Measurements from ENCODE around the gene DNASE2. TPM values are rescaled to one million over a fixed set of nuclear protein-coding genes. Genes with fewer than 3 reads are reported as not detected.

Gene DNASE2
- total and polyA plus RNA-seq, 2 donors (not counting 1 experiment from before 2014, with no cell fraction given) = 25.1 to 26.6 TPM

DNA sequence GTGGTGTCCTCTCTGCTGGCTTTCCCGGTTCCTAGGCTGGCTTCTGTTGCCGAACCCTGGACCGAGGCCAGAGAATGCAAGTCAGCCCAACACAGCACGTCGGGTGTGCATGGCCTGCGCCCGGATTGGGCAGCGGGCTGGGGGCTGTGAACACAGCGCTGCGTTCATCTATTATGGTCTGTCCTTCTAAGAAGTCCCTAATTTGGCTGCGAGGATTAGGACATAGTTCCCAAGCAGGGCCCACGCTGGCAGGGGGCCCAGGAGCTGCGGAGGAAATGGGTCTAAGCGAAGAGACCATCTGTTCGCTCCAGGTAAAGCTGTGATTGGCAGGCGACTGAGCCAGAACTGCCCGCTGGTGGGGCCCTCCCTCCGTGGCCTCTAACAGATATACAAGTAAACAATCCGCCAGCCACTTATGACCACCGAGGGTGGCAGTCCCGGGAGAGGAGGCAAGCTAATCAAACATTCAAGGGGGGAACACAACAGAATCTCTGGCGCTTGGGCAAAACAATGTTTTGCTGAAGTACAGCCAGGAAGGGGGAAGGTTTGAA lies 31.8 kb upstream of the DNASE2 start:
- Histone ChIP-seq H3K9ac (ENCODE audit: insufficient read depth, low read length) (no peak overlapping the region), H3K27ac (ENCODE audit: insufficient read depth, low read length) (no peak overlapping the region), H3K27me3 (ENCODE audit: control insufficient read depth, insufficient read depth, low read length) (no peaks in the 10 kb centered on the region), H3K36me3 (ENCODE audit: control insufficient read depth, insufficient read depth, low read length) (no peaks in the 10 kb centered on the region), H3K79me2 (ENCODE audit: control insufficient read depth, insufficient read depth, low read length) (no peaks in the 10 kb centered on the region), H4K20me1 (ENCODE audit: control insufficient read depth, extremely low read depth, insufficient read depth, low read length) (no peaks in the 10 kb centered on the region), H3K9me3 (ENCODE audit: control insufficient read depth, insufficient read depth, low read depth, low read length) (no peaks in the 10 kb centered on the region), H3K4me3 (replicated peaks in 1 of 4; ENCODE audit: control extremely low read depth in 1 of 4, insufficient read depth in 1 of 4, low read depth in 3 of 4, low read length in 4 of 4) (no peak overlapping the region), H2AFZ (ENCODE audit: low read length) (peak overlapping the region; percentile 33), H3K4me1 (ENCODE audit: control insufficient read depth, extremely low read depth, insufficient read depth, low read length) (peaks cover 5% of the 10 kb centered on the region), H3K4me2 (ENCODE audit: extremely low read depth, insufficient read depth, low read length) (peak overlapping the region; percentile 27)
- TF ChIP-seq, protein P1, sequence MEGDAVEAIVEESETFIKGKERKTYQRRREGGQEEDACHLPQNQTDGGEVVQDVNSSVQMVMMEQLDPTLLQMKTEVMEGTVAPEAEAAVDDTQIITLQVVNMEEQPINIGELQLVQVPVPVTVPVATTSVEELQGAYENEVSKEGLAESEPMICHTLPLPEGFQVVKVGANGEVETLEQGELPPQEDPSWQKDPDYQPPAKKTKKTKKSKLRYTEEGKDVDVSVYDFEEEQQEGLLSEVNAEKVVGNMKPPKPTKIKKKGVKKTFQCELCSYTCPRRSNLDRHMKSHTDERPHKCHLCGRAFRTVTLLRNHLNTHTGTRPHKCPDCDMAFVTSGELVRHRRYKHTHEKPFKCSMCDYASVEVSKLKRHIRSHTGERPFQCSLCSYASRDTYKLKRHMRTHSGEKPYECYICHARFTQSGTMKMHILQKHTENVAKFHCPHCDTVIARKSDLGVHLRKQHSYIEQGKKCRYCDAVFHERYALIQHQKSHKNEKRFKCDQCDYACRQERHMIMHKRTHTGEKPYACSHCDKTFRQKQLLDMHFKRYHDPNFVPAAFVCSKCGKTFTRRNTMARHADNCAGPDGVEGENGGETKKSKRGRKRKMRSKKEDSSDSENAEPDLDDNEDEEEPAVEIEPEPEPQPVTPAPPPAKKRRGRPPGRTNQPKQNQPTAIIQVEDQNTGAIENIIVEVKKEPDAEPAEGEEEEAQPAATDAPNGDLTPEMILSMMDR (conservative IDR thresholded peaks at IDR 0.05 in 1 of 2, IDR thresholded peaks at IDR 0.05 in 1 of 2; ENCODE audit: low read depth in 1 of 2, low read length in 2 of 2) = no peak
- no peak for TF ChIP-seq EZH2 (IDR thresholded peaks at IDR 0.05; ENCODE audit: low read length, missing control alignments)
- peak; percentile 59 to 80 for DNase-seq (ENCODE audit: low read depth in 2 of 2)

DNA sequence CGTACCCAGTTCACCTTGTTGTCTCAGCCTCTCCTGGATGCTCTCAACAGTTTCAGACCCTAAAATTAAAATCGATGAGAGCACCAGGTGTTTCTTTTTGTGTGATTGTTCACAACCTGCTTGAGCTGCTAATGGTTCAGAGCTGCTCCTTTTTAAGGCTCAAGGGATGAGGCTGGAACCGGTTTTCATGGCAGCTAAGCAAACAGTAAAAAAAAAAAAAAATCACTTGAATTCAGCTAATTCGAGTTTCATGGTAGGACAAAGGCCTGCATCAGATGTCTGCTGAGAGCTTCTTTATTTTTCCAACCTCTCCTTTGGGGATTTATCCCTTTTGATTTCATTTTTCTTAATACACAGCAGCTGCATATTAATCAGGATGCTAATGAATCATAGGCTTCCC lies 31.3 kb upstream of the DNASE2 start:
- H4K20me1 ChIP-seq (ENCODE audit: control insufficient read depth, extremely low read depth, insufficient read depth, low read length) = no peaks in the 10 kb centered on the region
- peaks cover 5% of the 10 kb centered on the region for H3K4me1 ChIP-seq (ENCODE audit: control insufficient read depth, extremely low read depth, insufficient read depth, low read length)
- TF ChIP-seq EZH2 (IDR thresholded peaks at IDR 0.05; ENCODE audit: low read length, missing control alignments) = no peak
- TF ChIP-seq, protein P1 (conservative IDR thresholded peaks at IDR 0.05 in 1 of 2, IDR thresholded peaks at IDR 0.05 in 1 of 2; ENCODE audit: low read depth in 1 of 2, low read length in 2 of 2) = no peak
- no peaks in the 10 kb centered on the region for H3K27me3 ChIP-seq (ENCODE audit: control insufficient read depth, insufficient read depth, low read length)
- H3K9ac ChIP-seq (ENCODE audit: insufficient read depth, low read length) = no peak overlapping the region
- no peaks in the 10 kb centered on the region for H3K9me3 ChIP-seq (ENCODE audit: control insufficient read depth, insufficient read depth, low read depth, low read length)
- no peak for DNase-seq (ENCODE audit: low read depth in 2 of 2)
- H3K4me2 ChIP-seq (ENCODE audit: extremely low read depth, insufficient read depth, low read length) = peak overlapping the region; percentile 27
- H2AFZ ChIP-seq (ENCODE audit: low read length) = no peak overlapping the region
- no peak overlapping the region for H3K4me3 ChIP-seq (replicated peaks in 1 of 4; ENCODE audit: control extremely low read depth in 1 of 4, insufficient read depth in 1 of 4, low read depth in 3 of 4, low read length in 4 of 4)
- no peaks in the 10 kb centered on the region for H3K36me3 ChIP-seq (ENCODE audit: control insufficient read depth, insufficient read depth, low read length)
- H3K79me2 ChIP-seq (ENCODE audit: control insufficient read depth, insufficient read depth, low read length) = no peaks in the 10 kb centered on the region
- no peak overlapping the region for H3K27ac ChIP-seq (ENCODE audit: insufficient read depth, low read length)

DNA sequence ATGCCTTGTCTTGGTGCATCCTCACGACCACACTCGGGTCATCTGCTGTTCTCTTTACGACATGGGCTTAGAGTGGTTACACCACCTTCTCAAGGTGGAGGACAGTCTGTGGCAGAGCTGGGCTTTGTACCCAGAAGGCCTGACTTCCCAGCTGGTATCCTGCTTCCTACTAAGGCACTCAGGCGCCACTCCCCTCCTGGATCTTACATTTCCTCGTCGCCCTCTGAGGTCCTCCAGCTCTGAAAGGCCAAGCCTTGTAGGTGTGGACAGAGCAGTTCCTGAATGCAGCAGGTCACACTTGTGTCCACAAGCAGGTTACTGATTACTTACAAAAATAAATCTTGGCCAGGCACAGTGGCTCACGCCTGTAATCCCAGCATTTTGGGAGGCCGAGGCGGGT lies 25.9 kb upstream of the DNASE2 start:
- Histone ChIP-seq H3K27me3 (ENCODE audit: control insufficient read depth, insufficient read depth, low read length) (no peaks in the 10 kb centered on the region), H3K4me3 (replicated peaks in 1 of 4; ENCODE audit: control extremely low read depth in 1 of 4, insufficient read depth in 1 of 4, low read depth in 3 of 4, low read length in 4 of 4) (no peak overlapping the region), H2AFZ (ENCODE audit: low read length) (no peak overlapping the region), H3K4me1 (ENCODE audit: control insufficient read depth, extremely low read depth, insufficient read depth, low read length) (no peaks in the 10 kb centered on the region), H4K20me1 (ENCODE audit: control insufficient read depth, extremely low read depth, insufficient read depth, low read length) (no peaks in the 10 kb centered on the region), H3K79me2 (ENCODE audit: control insufficient read depth, insufficient read depth, low read length) (no peaks in the 10 kb centered on the region), H3K36me3 (ENCODE audit: control insufficient read depth, insufficient read depth, low read length) (no peaks in the 10 kb centered on the region), H3K27ac (ENCODE audit: insufficient read depth, low read length) (no peak overlapping the region), H3K4me2 (ENCODE audit: extremely low read depth, insufficient read depth, low read length) (no peak overlapping the region), H3K9ac (ENCODE audit: insufficient read depth, low read length) (no peak overlapping the region), H3K9me3 (ENCODE audit: control insufficient read depth, insufficient read depth, low read depth, low read length) (no peaks in the 10 kb centered on the region)
- DNase-seq (ENCODE audit: low read depth in 2 of 2) = no peak
- TF ChIP-seq, protein P1 (conservative IDR thresholded peaks at IDR 0.05 in 1 of 2, IDR thresholded peaks at IDR 0.05 in 1 of 2; ENCODE audit: low read depth in 1 of 2, low read length in 2 of 2) = no peak
- TF ChIP-seq EZH2 (IDR thresholded peaks at IDR 0.05; ENCODE audit: low read length, missing control alignments) = no peak
